Measurements from ENCODE around the gene CAMK1. TPM values are rescaled to one million over a fixed set of nuclear protein-coding genes. Genes with fewer than 3 reads are reported as not detected.

The CAMK1 gene
- total and polyA plus RNA-seq, 9 of the 15 experiments (the other 6 are each of a cell fraction or from before 2014, with no cell fraction given): 0.23 to 10.7 (median 6.0) TPM

- TF ChIP-seq, protein P1, sequence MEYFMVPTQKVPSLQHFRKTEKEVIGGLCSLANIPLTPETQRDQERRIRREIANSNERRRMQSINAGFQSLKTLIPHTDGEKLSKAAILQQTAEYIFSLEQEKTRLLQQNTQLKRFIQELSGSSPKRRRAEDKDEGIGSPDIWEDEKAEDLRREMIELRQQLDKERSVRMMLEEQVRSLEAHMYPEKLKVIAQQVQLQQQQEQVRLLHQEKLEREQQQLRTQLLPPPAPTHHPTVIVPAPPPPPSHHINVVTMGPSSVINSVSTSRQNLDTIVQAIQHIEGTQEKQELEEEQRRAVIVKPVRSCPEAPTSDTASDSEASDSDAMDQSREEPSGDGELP (CRISPR knock-in tag; IDR thresholded peaks at IDR 0.05; ENCODE audit: borderline replicate concordance): peak; percentile 63
- peak in 1 of 2 experiments; percentile 88; a peak in 2 of 4 replicates for TF ChIP-seq SRF (CRISPR knock-in tag; IDR thresholded peaks at IDR 0.05)
- TF ChIP-seq TSHZ1 (CRISPR knock-in tag; IDR thresholded peaks at IDR 0.05): no peak
- TF ChIP-seq ZBTB43 (CRISPR knock-in tag; IDR thresholded peaks at IDR 0.05): no peak
- TF ChIP-seq GMEB1 (CRISPR knock-in tag; IDR thresholded peaks at IDR 0.05): peak; percentile 5; the same call in 1 of the 2 replicates
- no peak for TF ChIP-seq ZNF224 (CRISPR knock-in tag; IDR thresholded peaks at IDR 0.05)
- no peak for TF ChIP-seq ZNF780A (CRISPR knock-in tag; IDR thresholded peaks at IDR 0.05)
- TF ChIP-seq FOXA1 (IDR thresholded peaks at IDR 0.05; ENCODE audit: borderline replicate concordance): no peak
- TF ChIP-seq RBM34 (IDR thresholded peaks at IDR 0.05; ENCODE audit: borderline replicate concordance, insufficient read depth, low read length): no peak
- TF ChIP-seq, protein P2, sequence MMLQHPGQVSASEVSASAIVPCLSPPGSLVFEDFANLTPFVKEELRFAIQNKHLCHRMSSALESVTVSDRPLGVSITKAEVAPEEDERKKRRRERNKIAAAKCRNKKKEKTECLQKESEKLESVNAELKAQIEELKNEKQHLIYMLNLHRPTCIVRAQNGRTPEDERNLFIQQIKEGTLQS (IDR thresholded peaks at IDR 0.05): peak; percentile 98
- TF ChIP-seq, protein P2 (CRISPR knock-in tag; conservative IDR thresholded peaks at IDR 0.05): peak; percentile 99
- TF ChIP-seq BRF1 (IDR thresholded peaks at IDR 0.05; ENCODE audit: borderline replicate concordance, extremely low read depth, insufficient read length): no peak
- no peak for TF ChIP-seq XRCC3 (IDR thresholded peaks at IDR 0.05)
- TF ChIP-seq SP1 (CRISPR knock-in tag; IDR thresholded peaks at IDR 0.05): peak; percentile 52; the same call in 1 of the 2 replicates
- TF ChIP-seq HNRNPK (IDR thresholded peaks at IDR 0.05; ENCODE audit: low read depth, low read length, poor library complexity, severe bottlenecking): no peak
- no peak for TF ChIP-seq SMAD1 (IDR thresholded peaks at IDR 0.05; ENCODE audit: low read depth, low read length, partially characterized antibody)
- TF ChIP-seq ELF1 (tag; IDR thresholded peaks at IDR 0.05): peak; percentile 60; the same call in 1 of the 2 replicates
- peak; percentile 30; the same call in 1 of the 2 replicates for TF ChIP-seq BCOR (IDR thresholded peaks at IDR 0.05)
Measured at GRCh38 chr3:9715764-9716437, 53.8 kb downstream of the CAMK1 start (continued).
